Measurements from ENCODE around the gene MFN1.

MFN1 gene

GRCh38 chr3:179432021-179432420 is 84.5 kb downstream of the MFN1 start:
- DNase-seq (ENCODE audit: low read depth): no peak

- DNase-seq (ENCODE audit: low read depth): no peak
Measured at GRCh38 chr3:179432451-179432850, 84.9 kb downstream of the MFN1 start.

GRCh38 chr3:179436517-179436916 is 89.0 kb downstream of the MFN1 start:
- DNase-seq (ENCODE audit: low read depth): no peak

GRCh38 chr3:179438841-179439240 is 91.3 kb downstream of the MFN1 start:
- no peak for DNase-seq (ENCODE audit: low read depth)
